Measurements from ENCODE around the gene ERCC6. TPM values are rescaled to one million over a fixed set of nuclear protein-coding genes. Genes with fewer than 3 reads are reported as not detected.

Gene ERCC6
- total and polyA plus RNA-seq, 3 donors from 2014 or later: 19.4 to 20.1 (median 19.6) TPM

GRCh38 chr10:49500412-49500811 is 38.5 kb downstream of the ERCC6 start:
- no peaks in the 10 kb centered on the region for H3K27me3 ChIP-seq
- 74 to 100% methylated on average over 1 of the region's 1 CpG for WGBS, 2 donors
- DNase-seq: no peak
- no peaks in the 10 kb centered on the region for H3K4me1 ChIP-seq
- TF ChIP-seq POLR2A (IDR thresholded peaks at IDR 0.05) (no peak), CTCF (IDR thresholded peaks at IDR 0.05) (no peak)
- H3K9me3 ChIP-seq: no peaks in the 10 kb centered on the region
- H3K27ac ChIP-seq: no peak overlapping the region
- H3K36me3 ChIP-seq (ENCODE audit: low read depth, missing control alignments): no peaks in the 10 kb centered on the region
- intact Hi-C loops (cut with DNase I; ENCODE audit: low total_unique reads): no loop called here
- H3K4me3 ChIP-seq: no peak overlapping the region

GRCh38 chr10:49499305-49499851 is 39.5 kb downstream of the ERCC6 start:
- Histone ChIP-seq H3K9me3 (no peaks in the 10 kb centered on the region), H3K36me3 (ENCODE audit: low read depth, missing control alignments) (no peaks in the 10 kb centered on the region), H3K4me1 (no peaks in the 10 kb centered on the region), H3K27ac (no peak overlapping the region), H3K27me3 (no peaks in the 10 kb centered on the region), H3K4me3 (no peak overlapping the region)
- TF ChIP-seq POLR2A (IDR thresholded peaks at IDR 0.05) (no peak), CTCF (IDR thresholded peaks at IDR 0.05) (no peak)
- intact Hi-C loops (cut with DNase I; ENCODE audit: low total_unique reads): no loop called here
- DNase-seq: no peak
- WGBS, 2 donors: 91 to 97% methylated on average over 5 of the region's 5 CpGs

- 84 to 100% methylated on average over 2 of the region's 2 CpGs for WGBS, 2 donors
- no peak overlapping the region for H3K4me3 ChIP-seq
- no peaks in the 10 kb centered on the region for H3K4me1 ChIP-seq
- H3K27me3 ChIP-seq: no peaks in the 10 kb centered on the region
- TF ChIP-seq CTCF (IDR thresholded peaks at IDR 0.05) (no peak), POLR2A (IDR thresholded peaks at IDR 0.05) (no peak)
- no peaks in the 10 kb centered on the region for H3K36me3 ChIP-seq (ENCODE audit: low read depth, missing control alignments)
- no peak for DNase-seq
- H3K27ac ChIP-seq: no peak overlapping the region
- intact Hi-C loops (cut with DNase I; ENCODE audit: low total_unique reads): no loop called here
- H3K9me3 ChIP-seq: no peaks in the 10 kb centered on the region
Observed at GRCh38 chr10:49498425-49498824, 40.5 kb downstream of the ERCC6 start.

- TF ChIP-seq CTCF (IDR thresholded peaks at IDR 0.05) (no peak), POLR2A (IDR thresholded peaks at IDR 0.05) (no peak)
- WGBS, 2 donors: 94 to 97% methylated on average over 2 of the region's 2 CpGs
- Histone ChIP-seq H3K4me3 (no peak overlapping the region), H3K27me3 (no peaks in the 10 kb centered on the region), H3K9me3 (no peaks in the 10 kb centered on the region), H3K27ac (no peak overlapping the region), H3K4me1 (no peaks in the 10 kb centered on the region), H3K36me3 (ENCODE audit: low read depth, missing control alignments) (no peaks in the 10 kb centered on the region)
- DNase-seq: no peak
- intact Hi-C loops (cut with DNase I; ENCODE audit: low total_unique reads): no loop called here
Observed at GRCh38 chr10:49497358-49497757, 41.6 kb downstream of the ERCC6 start.

- Histone ChIP-seq H3K4me3 (no peak overlapping the region), H3K27ac (no peak overlapping the region), H3K36me3 (ENCODE audit: low read depth, missing control alignments) (no peaks in the 10 kb centered on the region), H3K27me3 (no peaks in the 10 kb centered on the region), H3K4me1 (no peaks in the 10 kb centered on the region), H3K9me3 (no peaks in the 10 kb centered on the region)
- TF ChIP-seq CTCF (IDR thresholded peaks at IDR 0.05) (no peak), POLR2A (IDR thresholded peaks at IDR 0.05) (no peak)
- 74 to 77% methylated on average over 8 of the region's 8 CpGs for WGBS, 2 donors
- no peak for DNase-seq
- intact Hi-C loops (cut with DNase I; ENCODE audit: low total_unique reads): no loop called here
Observed at GRCh38 chr10:49488056-49488717, 50.7 kb downstream of the ERCC6 start.

Measured in testis (tissue), 3 donors.